IPS-NIHi7 (cell line): Measurements from ENCODE around the gene FCHSD2.
"Not testable (repeated sequence)": the region's sequence is repeated elsewhere in the genome, so short reads cannot be mapped to it uniquely, and the experiment has no call there.

Experiments used
- DNase-seq: peaks from one replicate; pipeline ENCODE4 v3.0.0; 2012; ENCODE audit warnings: mixed read lengths; ENCODE audit errors: extremely low spot score

The FCHSD2 gene

DNA sequence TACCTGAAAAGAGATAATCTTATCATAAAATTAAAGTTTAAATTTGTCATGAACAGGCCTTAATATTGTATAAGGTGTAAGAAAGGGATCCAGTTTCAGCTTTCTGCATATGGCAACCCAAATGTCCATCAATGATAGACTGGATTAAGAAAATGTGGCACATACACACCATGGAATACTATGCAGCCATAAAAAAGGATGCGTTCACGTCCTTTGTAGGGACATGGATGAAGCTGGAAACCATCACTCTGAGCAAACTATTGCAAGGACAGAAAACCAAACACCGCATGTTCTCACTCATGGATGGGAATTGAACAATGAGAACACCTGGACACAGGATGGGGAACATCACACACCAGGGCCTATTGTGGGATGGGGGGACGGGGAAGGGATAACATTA is 18.2 kb downstream of the FCHSD2 start:
- not testable (repeated sequence) for DNase-seq

DNA sequence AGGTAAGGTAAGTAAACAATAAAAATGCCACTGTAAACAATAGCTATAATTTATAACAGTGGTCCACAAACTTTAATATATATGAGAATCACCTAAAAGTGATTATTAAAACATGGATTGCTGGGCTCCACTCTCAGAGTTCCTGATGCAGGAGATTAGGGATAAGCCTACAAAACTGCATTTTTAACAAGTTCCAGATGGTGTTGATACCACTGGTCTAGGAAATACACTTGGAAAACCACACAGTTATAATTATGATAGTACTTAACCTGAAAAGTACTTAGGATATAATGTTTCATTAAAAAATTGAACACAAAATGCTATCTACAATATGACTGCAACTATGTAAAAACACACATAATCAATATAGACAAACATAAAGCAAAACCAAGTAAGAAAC is 20.4 kb downstream of the FCHSD2 start:
- DNase-seq, result no peak

DNA sequence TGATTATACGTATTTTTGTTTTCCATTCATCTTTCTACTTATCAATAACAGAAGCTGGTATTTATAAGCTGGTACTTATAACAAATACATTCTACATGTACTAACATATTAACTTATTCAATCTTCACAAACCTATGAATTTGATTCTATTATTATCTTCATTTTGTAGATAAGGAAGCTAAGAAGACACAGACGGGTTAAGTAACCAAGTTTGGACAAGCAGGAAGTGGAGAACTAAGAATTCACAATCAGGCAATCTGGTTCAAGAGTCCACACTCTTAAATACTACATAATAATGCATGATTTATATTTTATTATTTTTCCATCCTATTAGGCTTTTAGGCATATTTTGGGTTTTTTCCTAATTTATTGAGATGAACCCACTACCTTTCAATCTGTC is 25.0 kb downstream of the FCHSD2 start:
- DNase-seq, result no peak

DNA sequence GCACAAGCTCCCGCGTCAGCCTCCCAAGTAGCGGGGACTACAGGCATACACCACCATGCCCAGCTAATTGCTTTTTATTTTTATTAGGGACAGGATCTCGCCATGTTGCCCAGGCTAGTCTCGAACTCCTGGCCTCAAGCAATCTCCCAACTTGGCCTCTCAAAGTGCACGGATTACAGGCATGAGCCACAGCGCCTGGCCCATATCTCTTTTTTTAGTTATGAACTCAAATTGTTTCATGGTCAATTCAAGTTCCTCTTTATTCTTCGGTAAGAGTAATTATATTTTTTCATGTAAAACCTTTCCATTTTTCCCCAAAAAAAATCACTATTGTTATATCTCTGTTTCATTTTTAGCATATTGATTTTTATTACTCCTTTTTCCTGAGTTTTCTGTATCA is 25.5 kb downstream of the FCHSD2 start:
- no peak for DNase-seq

DNA sequence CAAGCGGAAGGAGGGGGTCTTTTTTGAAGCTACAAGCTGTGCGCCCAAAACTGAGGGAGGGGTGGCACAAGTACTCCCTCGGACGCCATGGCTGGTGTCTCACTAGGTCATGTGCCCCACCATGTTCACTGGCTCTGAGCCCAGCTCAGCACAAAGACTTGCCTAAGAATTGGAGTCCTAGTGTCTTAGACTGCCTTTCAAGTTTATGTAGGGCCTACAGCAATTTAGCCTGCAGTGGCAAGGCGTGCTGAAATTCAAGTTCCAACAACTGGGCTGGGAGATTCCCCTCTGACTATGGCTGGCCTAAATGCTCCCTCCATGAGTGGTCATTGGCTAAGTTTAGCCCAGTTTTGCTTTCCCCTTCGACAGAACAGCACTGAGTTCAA is 27.3 kb downstream of the FCHSD2 start:
- DNase-seq, result no peak

DNA sequence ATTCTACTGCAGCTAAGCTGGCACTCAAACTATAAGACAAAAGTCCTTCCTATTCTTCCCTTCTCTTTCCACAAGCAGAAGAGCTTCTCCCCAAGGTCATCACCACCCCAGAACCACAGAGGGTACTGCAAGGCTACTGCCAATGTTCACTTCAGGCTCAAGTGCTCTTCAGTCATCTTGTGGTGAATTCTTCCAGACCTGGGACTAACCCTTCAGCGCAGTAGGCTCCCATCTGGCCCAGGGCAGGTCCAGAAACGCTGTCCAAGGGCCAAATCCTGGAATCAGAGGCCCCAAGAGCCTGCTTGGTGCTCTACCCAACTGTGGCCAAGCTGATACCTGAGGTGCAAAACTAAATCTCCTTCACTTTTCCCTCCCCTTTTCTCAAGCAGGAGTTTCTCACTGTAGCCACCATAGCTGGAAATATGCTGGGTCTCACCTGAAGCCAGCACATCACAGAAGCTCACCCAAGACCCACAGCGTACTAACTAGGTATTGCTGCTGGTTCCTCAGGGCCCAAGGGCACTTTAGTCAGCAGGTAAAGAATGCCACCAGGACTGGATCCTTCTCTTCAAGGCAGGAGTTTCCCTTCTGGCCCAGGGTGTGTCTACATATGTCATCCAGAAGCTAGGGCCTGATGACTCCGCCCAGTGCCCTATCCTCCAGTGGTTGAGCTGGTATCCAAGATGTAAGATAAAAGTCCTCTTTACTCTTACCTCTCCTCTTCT is 27.8 kb downstream of the FCHSD2 start:
- DNase-seq, result no peak

DNA sequence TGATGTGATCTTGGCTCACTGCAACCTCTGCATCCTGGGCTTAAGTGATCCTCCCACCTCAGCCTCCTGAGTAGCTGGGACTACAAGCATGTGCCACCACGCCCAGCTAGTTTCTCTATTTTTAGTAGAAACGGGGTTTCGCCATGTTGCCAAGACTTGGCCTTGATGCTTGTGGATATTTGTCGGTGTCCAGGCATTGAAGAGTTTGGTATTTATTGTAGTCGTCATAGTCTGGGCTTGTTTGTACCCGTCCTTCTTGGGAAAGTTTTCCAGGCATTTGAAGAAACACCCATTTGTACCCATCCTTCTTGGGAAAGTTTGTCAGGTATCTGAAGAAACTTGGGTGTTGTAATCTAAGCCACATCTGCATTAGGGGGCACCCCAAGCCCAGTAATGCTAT is 28.7 kb downstream of the FCHSD2 start:
- no peak for DNase-seq

DNA sequence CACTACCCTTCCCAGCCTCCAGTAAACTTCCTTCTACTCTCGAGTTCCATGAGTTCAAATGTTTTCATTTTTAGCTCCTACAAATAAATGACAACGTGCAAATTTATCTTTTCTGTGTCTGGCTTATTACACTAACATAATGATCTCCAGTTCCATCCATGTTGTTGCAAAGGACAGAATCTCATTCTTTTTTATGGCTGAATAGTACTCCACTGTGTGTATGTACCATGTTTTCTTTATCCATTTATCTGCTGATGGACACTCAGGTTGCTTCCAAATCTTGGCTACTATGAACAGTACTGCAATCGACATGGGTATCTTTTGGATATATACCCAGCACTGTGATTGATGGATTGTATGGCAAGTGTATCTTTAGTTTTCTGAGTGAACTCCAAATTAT is 34.5 kb downstream of the FCHSD2 start:
- DNase-seq, result no peak

DNA sequence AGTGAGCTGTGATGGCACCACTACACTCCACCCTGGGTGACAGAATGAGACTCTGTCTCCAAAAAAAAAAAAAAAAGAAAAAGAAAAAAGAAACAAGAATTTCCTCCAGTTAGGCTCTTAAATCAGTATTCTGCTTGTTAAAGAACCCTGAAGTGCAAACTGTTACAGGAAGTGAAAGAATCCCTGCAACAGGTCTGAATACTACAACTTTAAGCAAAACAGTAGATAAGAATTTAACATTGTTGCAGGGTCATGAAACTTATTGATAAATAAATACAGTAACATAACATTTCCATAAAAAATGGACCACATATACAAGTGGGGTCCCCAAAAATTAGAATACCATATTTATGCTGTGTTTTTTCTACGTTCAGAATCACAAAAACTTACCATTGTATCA is 35.8 kb downstream of the FCHSD2 start:
- DNase-seq, result no peak

DNA sequence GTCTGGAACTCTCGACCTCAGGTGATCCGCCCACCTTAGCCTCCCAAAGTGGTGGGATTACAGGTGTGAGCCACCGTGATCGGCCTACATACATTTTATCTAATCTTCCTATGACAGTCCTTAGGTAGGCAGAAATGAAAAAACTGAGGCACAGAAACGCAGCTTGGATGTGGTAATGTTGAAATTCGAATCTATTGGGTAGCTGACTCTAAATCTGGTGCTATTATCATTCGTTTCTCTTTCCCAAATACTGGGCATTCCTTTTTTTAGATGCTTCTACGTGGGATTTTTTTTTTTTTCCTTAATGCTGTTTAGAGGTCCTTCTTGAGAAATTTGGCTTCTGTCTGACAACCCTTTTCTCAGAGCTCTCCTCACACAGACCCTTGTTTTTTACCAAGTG is 41.5 kb downstream of the FCHSD2 start:
- no peak for DNase-seq

DNA sequence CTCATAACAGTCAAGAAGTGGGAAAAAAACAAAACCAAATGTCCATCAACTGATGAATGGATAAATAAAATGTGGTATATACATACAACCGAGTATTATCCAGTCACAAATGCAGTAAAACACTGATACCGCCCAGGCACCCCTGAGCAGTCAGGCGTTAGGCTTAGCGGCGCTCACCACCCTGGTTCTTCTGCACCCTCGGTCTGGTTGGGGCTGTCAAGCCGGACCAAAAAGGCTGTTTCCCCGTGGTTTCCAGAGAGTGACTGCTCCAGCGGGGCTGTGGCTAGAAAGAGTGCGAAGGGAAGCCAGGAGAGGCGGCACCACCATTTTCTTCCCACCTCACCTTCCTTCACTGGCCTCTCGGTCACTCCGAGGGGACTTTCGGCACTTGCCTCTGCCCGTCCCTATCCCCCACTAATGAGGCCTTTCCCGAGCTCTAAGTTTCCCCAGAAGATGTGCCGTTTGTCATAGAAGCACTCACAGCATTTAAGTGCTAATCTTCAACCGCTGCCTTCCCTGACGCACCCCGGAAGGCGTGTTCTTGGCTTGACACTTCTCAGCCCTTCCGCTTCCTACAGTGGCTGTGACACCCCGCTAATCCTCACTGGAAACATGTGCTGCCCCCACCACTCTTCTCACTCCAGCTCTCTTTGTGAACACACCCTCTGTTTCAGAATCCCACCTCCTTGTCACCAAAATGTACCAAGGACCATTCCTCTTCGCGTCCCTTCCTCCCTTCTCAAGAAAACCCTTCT is 42.4 kb downstream of the FCHSD2 start:
- peak; percentile 14 for DNase-seq

DNA sequence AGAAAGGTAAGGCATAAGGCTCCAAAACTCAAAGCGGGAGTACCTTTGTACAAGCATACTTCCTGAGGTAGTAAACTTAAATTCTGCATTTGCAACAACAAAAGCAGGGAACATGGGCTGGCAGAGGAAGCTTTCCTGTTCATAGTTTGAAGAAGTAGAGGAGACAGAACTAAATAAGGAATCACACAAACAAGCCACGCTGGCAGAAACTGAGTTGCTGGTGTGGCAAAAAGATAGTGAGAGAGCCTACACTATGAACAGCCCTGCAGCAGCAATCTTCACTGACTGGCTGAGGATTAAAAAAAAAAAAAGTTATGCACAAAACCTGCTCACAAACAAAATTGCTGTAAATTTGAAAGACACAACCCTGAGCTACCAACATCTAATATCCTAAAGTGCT is 46.5 kb downstream of the FCHSD2 start:
- no peak for DNase-seq

DNA sequence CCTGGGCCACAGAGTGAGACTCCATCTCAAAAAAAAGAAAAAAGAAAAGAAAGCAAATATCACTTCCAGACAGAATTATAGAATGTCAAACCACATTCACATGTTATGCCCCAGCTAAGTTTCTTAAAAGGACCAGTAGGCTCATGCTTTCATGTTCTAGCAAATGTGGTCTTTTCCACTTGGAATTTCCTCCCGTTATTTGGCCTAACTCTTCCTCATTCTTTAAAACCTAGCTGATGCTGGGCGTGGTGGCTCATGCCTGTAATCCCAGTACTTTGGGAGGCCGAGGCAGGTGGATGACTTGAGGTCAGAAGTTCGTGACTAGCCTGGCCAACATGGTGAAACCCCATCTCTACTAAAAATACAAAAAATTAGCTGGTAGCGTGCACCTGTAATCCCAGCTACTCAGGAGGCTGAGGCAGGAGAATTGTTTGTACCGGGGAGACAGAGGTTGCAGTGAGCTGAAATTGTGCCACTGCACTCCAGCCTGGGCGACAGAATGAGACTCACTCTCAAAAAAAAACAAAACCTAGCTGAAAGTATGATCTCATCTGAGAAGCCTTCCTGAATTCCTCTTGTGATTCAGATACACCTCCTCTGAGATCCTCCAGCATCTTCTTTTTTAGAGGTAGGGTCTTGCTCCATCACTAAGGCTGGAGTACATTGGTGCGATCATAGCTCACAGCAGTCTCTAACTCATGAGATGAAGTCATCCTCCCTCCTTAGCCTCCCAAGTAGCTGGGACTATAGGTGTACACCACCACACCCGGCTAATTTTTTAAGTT is 50.4 kb downstream of the FCHSD2 start:
- no peak for DNase-seq

DNA sequence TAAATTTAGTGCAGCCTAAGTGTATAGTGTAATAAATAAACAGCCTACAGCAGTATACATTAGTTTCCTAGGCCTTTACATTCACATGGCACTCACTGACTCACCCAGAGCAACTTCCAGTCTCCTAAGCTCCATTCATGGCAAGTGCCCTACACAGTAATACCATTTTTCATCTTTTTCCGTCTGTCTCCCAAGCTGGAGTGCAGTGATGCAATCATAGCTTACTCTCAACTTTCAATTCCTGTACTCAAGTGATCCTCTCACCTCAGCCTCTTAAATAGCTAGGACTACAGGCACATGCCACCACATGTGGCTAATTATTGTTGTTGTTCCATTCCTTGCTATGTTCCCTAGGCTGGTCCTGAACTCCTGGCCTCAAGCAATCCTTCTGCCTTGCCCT is 54.4 kb downstream of the FCHSD2 start:
- no peak for DNase-seq

DNA sequence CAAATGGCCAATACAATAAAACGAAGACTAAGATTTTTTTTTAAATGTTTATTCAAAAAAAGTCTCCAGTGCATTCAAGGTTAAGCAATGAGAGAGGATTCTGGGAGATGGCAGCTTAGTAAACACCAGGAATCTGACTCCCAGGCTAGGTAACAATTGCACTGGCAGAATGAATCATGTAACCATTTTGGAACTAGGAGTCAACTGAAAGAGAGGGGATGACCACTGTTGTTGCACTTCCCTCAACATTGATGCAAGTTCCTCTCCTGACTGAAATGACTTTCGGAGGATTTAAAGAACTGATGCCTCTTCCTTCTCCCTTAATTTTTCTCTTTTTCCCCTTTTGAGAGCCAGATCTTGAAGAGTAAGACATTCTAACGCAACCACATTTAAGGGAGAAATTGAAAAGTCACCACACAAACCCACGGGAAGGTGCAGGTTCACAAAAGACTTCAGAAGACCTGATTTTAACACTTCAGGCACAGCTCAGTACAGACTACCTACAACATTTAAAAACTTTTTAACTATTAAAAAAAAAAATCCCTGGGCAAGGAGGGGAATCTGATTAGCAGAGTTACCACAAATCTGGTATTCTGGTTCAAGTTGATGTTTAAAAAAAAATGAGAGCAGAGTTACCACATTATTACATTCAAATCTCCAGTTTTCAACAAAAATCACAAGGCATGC is 56.8 kb downstream of the FCHSD2 start:
- DNase-seq, result no peak

DNA sequence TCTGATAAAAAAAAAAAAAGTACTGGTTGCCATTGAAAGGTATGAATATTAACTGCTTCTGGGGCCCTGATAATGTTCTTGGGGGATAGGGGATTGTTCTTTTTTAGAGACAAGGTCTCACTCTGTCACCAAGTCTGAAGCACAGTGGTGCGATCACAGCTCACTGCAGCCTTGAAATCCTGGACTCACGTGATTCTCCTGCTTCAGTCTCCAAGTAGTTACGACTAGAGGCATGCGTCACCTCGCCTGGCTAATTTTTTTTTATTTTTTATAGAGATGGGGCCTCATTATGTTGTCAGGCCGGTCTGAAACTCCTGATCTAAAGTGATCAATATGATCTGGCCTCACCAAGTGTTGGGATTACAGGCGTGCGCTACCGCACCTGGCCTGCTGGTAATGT is 63.5 kb downstream of the FCHSD2 start:
- no peak for DNase-seq

DNA sequence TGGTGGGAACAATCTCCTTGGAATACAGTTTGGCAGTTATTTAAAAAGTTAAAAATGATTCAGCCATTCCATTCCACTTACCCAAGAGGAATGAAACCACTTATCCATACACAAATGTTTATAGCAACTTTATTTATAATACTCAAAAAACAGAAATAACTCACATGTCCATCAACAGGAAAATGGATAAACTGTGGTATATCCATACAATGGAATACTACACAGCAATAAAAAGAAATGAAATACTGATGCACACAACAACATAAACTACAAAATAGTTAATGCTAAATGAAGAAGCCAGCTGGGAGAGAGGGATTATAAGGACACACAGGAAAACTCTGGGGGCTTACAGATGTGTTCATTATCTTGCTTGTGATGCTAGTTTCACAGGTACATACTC is 64.7 kb downstream of the FCHSD2 start:
- no peak for DNase-seq

DNA sequence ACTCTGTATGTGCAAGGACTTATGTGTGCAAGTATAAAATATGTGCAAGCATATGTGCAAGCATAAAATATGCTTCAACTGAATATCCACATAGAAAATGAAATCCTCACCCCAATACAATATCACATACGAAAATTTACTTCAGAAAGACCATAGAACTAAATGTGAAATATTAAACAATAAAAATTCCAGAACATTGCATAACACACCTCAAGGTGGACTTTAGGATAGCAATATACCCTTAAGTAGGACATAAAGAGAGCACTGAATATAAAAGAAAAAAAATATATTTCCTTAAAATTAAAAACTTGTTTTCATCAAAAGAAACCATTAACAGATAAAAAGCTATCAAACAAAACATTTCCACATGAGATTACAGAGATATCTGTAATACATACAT is 67.8 kb downstream of the FCHSD2 start:
- DNase-seq, result no peak

DNA sequence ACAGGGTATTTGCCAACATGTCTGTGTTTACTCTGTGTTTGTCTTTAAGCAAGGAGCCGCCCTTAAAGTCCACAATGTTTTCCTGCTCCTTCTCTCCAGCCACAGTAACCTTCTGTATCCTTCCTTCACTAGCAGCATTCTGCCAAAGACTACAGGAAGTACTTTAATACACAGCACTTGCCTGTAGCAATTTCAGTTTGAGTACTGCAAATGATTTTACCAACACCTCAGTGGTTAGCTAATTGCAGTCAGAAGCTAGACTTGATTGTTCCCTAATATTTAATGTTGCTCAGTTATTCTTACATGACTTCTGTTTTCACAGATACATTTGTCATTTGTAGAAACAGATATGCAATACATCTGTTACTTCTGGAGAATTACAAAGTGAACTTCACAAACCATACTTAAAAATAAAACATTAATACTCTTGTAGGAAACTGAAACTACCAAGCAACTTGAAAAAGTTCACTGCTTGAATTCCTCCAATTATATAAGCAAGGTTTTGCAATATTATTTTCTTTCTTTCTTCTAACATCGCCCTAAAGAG is 69.1 kb downstream of the FCHSD2 start:
- no peak for DNase-seq

DNA sequence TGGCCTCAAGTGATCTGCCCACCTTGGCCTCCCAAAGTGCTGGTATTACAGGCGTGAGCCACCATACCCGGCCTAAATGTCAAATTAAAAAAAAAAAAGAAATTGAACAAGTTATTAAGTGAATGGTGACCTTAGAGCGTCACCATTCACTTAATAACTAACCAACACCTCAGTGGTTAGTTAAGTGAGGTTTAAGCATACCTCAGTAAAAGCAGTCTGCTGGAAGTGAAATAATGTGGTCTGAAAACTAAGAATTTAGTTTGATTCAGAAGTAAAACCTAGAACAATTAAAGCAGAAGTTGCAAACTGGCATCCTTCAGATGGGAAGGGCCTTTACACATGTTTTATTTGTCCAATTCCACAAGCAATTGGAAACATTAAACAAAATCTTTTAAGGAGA is 71.5 kb downstream of the FCHSD2 start:
- DNase-seq, result no peak

DNA sequence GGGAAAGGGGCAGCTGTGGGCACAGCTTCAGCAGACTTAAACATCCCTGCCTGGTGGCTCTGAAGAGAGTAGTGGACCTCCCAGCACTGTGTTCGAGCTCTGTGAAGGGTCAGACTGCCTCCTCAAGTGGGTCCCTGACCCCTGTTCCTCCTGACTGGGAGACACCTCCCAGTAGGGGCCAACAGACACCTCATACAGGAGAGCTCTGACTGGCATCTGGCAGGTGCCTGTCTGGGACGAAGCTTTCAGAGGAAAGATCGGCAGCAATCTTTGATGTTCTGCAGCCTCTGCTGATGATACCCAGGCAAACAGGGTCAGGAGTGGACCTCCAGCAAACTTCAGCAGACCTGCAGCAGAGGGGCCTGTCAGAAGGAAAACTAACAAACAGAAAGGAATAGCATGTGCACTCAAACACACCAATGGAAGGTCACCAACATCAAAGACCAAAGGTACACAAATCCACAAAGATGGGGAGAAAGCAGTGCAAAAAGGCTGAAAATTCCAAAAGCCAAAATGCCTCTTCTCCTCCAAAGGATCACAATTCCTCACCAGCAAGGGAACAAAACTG is 80.2 kb downstream of the FCHSD2 start:
- DNase-seq, result not testable (repeated sequence)

DNA sequence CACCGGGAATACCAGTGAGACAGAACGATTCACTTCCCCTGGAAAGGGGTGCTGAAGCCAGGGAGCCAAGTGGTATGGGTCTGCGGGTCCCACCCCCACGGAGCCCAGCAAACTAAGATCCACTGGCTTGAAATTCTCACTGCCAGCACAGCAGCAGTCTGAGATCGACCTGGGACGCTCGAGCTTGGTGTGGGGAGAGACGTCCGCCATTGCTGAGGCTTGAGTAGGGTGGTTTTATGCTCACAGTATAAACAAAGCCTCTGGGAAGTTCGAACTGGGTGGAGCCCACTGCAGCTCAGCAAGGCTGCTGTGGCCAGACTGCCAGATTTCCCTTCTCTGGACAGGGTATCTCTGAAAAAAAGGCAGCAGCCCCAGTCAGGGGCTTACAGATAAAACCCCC is 80.7 kb downstream of the FCHSD2 start:
- not testable (repeated sequence) for DNase-seq
